Lung (tissue), 12 donors: Measurements from ENCODE around the gene TRMT44. TPM values are rescaled to one million over a fixed set of nuclear protein-coding genes. Genes with fewer than 3 reads are reported as not detected.

Experiments
- ATAC-seq: fragments of 200-7000 bp; cut with Tn5 transposase; one replicate; pipeline ENCODE4 v1.9.1; 2020; ENCODE audit warnings: moderate number of reproducible peaks; ENCODE audit not compliant: insufficient read depth, low FRiP score
- DNase-seq, 3 donors: peaks; one replicate each; pipeline ENCODE4 v3.0.0-alpha.2; 2013 to 2017
- H3K27ac ChIP-seq, 2 donors: one replicate each; pipeline ENCODE4 v1.5.1; 2013; ENCODE audit warnings: mild to moderate bottlenecking in 2 of 2, moderate library complexity in 2 of 2, control low read depth in 1 of 2, inconsistent platforms in 1 of 2, low read depth in 1 of 2, low read length in 1 of 2
- H3K27me3 ChIP-seq, 3 donors: one replicate each; pipeline ENCODE4 v1.5.1; 2013; ENCODE audit warnings: low read length in 2 of 3; ENCODE audit not compliant: control insufficient read depth in 3 of 3, insufficient read depth in 3 of 3
- H3K36me3 ChIP-seq, 4 donors: one replicate each; pipeline ENCODE4 v1.5.1; 2013; ENCODE audit warnings: low read length in 4 of 4, mild to moderate bottlenecking in 1 of 4, moderate library complexity in 1 of 4; ENCODE audit not compliant: control insufficient read depth in 4 of 4, insufficient read depth in 4 of 4
- H3K4me1 ChIP-seq, 5 donors: one replicate each; pipeline ENCODE4 v1.5.1; 2013; ENCODE audit warnings: low read length in 5 of 5, mild to moderate bottlenecking in 2 of 5, moderate library complexity in 1 of 5; ENCODE audit not compliant: control insufficient read depth in 5 of 5, insufficient read depth in 5 of 5
- H3K4me3 ChIP-seq: one replicate; pipeline ENCODE4 v1.5.1; 2013; ENCODE audit warnings: mild to moderate bottlenecking, control low read depth, moderate library complexity
- H3K9ac ChIP-seq, 2 donors: one replicate each; pipeline ENCODE4 v1.5.1; 2013; ENCODE audit warnings: low read length in 2 of 2, control low read depth in 1 of 2; ENCODE audit not compliant: insufficient read depth in 1 of 2
- H3K9me3 ChIP-seq, 4 donors: one replicate each; pipeline ENCODE4 v1.5.1; 2013; ENCODE audit warnings: low read length in 3 of 4, mild to moderate bottlenecking in 1 of 4, moderate library complexity in 1 of 4; ENCODE audit not compliant: control insufficient read depth in 4 of 4, insufficient read depth in 3 of 4
- WGBS, 2 donors: extraction: QIAGEN DNeasy Blood & Tissue Kit; methylation state at CpG; one replicate each; pipeline ENCODE4 v1.1.7; 2013; 5-methylcytosine and 5-hydroxymethylcytosine counted together
- polyA plus RNA-seq, 2 donors: library from polyadenylated mRNA; stranded (reverse); fragments of 200-250 nt; gene quantifications; one replicate each; pipeline ENCODE4 v1.2.1, GENCODE V29; 2013
- total RNA-seq, 2 donors: library from RNA; depleted of rRNA in 1 of 2; stranded (reverse); fragments of >200 nt in 1 of 2; gene quantifications; one replicate each; pipeline ENCODE4 v1.2.1, GENCODE V29; 2014 to 2021
- TF ChIP-seq, protein P1 (sequence below): IDR thresholded peaks from 2 replicates; pipeline ENCODE4 v1.5.1; 2012; ENCODE audit warnings: mild to moderate bottlenecking; ENCODE audit errors: control extremely low read depth, extremely low read depth
- donor health status: control.
- donor health status: control.
- donor health status: Bipolar disorder and iron deficiency.
- donor health status: healthy.
- donor health status: DM: yes; HTN: yes; CAD: no.

The TRMT44 gene
- total and polyA plus RNA-seq, 4 donors: 7.3 to 24.8 (median 15.0) TPM

DNA sequence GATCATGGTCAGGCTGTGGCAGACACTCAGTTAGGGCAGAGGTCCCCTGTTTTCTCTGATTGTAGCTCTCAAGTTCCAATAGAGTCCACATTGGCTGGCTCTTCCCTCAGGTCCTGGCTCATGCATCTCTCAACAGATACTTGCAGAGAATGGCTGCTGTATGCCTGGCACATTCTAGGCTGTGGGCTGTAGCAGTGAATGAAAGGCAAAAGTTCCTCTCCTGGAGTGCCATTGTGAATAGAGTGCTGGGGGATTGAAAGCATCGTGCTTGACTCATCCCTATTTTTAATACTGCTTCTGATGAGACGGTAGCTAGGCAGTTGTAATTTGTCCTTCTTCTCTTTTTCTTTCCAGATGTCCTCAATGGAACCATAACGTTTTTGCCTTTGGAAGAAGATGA is 5.5 kb downstream of the TRMT44 start:
- TF ChIP-seq, protein P1, sequence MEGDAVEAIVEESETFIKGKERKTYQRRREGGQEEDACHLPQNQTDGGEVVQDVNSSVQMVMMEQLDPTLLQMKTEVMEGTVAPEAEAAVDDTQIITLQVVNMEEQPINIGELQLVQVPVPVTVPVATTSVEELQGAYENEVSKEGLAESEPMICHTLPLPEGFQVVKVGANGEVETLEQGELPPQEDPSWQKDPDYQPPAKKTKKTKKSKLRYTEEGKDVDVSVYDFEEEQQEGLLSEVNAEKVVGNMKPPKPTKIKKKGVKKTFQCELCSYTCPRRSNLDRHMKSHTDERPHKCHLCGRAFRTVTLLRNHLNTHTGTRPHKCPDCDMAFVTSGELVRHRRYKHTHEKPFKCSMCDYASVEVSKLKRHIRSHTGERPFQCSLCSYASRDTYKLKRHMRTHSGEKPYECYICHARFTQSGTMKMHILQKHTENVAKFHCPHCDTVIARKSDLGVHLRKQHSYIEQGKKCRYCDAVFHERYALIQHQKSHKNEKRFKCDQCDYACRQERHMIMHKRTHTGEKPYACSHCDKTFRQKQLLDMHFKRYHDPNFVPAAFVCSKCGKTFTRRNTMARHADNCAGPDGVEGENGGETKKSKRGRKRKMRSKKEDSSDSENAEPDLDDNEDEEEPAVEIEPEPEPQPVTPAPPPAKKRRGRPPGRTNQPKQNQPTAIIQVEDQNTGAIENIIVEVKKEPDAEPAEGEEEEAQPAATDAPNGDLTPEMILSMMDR: no peak
- Histone ChIP-seq H3K27me3 (no peaks in the 10 kb centered on the region), H3K4me1 (peaks cover 0 to 17% (median 4%) of the 10 kb centered on the region in 5 donors), H3K9me3 (no peaks in the 10 kb centered on the region), H3K9ac (no peak overlapping the region), H3K36me3 (peaks cover 0 to 22% (median 5%) of the 10 kb centered on the region in 4 donors), H3K4me3 (no peak overlapping the region), H3K27ac (no peak overlapping the region)
- DNase-seq (no peak), ATAC-seq (no peak)
- WGBS, 2 donors: 86 to 95% methylated on average over 3 of the region's 3 CpGs

DNA sequence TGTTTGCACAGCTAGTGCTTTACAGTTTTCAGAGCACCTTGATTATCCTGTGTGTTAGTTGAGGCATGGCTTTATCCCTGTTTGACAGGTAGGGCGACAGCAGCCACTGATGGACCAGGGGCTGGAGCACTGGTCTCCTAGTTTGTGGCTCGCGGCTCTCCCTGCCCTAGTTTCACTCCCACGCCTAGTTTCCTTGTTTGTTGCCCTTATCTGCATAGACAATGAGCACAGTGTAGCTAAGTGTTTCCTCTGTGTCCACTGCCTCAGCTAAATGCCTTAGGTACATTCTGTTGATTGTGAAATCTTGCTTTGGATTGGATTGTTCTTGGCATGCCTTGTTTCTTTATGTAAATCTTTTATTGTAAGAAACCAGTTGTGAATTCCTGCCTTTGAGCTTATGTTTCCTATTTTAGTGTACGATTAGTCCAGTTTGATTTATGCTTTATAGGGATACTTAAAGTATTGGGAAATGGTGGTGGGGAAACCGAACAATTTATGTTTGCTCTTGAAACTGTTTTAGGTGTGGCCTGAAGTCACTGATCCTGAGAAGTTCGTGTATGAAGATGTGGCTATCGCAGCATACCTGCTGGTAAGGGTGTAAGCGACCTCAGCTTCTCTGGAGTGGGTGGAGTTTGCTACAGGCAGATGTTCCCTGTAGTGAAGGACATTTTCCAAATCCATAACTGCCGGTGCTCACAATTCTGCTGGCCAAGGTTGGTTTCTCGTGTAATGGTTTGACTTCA is 11.0 kb downstream of the TRMT44 start:
- 65 to 82% methylated on average over 11 of the region's 11 CpGs for WGBS, 2 donors
- H3K4me3 ChIP-seq: no peak overlapping the region
- peak overlapping the region in 1 of 2 donors; percentile 80 for H3K27ac ChIP-seq
- no peak overlapping the region for H3K9ac ChIP-seq
- ATAC-seq (peak; percentile 86), DNase-seq (no peak)
- H3K27me3 ChIP-seq: no peaks in the 10 kb centered on the region
- TF ChIP-seq, protein P1: no peak
- H3K9me3 ChIP-seq: peaks cover 0 to 2% (median 0%) of the 10 kb centered on the region in 4 donors
- peaks cover 0 to 7% (median 0%) of the 10 kb centered on the region in 5 donors for H3K4me1 ChIP-seq
- H3K36me3 ChIP-seq: peaks cover 26 to 51% (median 37%) of the 10 kb centered on the region in 4 donors

DNA sequence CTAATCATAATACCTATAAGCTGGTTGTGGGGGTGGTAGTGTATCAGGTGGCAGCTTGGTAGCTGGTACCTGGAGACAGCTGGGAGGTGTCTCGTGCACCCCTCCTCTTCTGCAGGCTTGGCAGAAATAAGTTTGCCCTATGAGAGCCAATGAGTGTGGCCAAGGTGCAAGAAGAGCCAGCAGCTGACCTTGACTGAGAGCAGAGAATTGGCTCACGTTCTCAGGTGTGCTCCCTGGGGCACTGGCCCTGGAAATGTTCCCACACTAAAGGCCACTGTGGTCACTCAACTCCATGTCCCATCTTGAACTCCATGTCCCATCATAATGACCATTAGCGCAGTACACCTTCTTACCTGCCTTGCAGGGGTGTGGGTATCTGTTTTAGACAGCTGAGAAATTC is 13.4 kb downstream of the TRMT44 start:
- ATAC-seq: no peak
- H3K36me3 ChIP-seq: peaks cover 26 to 48% (median 42%) of the 10 kb centered on the region in 4 donors

More for the DNA sequence above, 13.4 kb downstream of the TRMT44 start:
- H3K9me3 ChIP-seq: peaks cover 0 to 2% (median 0%) of the 10 kb centered on the region in 4 donors
- H3K9ac ChIP-seq: no peak overlapping the region
- no peaks in the 10 kb centered on the region for H3K27me3 ChIP-seq
- TF ChIP-seq, protein P1: no peak
- no peak overlapping the region for H3K4me3 ChIP-seq
- no peak for DNase-seq
- 97% methylated on average over 3 of the region's 3 CpGs for WGBS, 2 donors
- peaks cover 0 to 7% (median 0%) of the 10 kb centered on the region in 5 donors for H3K4me1 ChIP-seq
- H3K27ac ChIP-seq: no peak overlapping the region
